EH (cell line): ENCODE measurements around the gene TVP23C.
A peak's percentile ranks its signal among the peaks of the same experiment; 100 is the strongest.

Experiments
- DNase-seq: peaks from one replicate; pipeline ENCODE4 v3.0.0-alpha.2; 2015; ENCODE audit warnings: low read depth

The TVP23C gene

DNA sequence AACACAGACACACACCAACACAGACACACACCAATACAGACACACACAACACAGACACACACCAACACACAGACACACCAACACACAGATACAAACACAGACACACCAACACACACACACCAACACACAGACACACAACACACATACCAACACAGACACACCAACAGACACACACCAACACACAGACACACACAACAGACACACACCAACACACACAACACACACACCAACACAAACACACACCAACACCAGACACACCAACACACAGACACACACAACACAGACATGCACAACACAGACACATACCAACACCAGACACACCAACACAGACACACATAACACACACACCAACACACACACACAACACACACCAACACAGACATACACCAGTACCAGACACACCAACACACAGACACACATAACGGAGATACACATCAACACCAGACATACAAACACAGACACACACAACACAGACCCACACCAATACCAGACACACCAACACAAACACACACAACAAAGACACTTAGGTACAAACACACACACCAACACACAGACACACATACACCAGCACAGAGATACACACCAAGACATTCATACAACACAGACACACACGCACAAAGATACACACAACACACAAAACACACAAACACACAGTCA, 98.1 kb downstream of the TVP23C start:
- no peak for DNase-seq

DNA sequence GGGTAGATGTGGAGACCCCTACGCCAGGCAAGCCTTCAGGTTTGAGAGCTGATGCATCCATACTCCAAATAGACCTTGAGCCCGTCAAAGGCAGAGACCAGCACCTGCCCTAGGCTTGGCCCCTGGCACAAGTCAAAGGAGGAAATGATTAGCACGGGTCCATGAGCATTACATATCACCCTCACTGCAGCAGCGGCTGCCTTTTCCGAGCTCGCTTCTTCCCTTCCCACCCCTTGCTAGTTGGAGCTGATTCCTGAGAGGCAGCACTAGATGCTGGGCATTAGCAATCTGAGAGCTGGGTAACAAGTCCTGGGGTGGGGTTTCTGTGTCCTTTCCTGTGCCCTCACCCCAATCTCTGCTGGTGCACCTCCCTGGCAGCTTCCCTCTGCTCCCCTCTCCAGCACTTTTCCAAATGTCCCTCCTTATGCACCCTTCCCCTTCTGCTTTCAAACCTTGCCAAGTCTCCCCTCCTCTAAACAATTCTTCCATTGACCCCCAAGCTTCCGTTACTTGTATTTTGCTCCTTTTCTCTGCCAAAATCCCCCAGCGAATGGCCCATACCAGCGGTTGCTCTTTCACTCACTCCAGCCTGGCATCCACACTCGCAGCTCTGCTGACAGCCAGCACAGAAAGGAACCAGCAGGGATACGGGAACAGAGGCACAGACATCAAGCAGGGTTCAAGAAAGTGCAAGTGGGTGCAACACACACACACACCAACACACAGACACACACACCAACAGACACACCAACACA, 98.9 kb downstream of the TVP23C start:
- no peak for DNase-seq

DNA sequence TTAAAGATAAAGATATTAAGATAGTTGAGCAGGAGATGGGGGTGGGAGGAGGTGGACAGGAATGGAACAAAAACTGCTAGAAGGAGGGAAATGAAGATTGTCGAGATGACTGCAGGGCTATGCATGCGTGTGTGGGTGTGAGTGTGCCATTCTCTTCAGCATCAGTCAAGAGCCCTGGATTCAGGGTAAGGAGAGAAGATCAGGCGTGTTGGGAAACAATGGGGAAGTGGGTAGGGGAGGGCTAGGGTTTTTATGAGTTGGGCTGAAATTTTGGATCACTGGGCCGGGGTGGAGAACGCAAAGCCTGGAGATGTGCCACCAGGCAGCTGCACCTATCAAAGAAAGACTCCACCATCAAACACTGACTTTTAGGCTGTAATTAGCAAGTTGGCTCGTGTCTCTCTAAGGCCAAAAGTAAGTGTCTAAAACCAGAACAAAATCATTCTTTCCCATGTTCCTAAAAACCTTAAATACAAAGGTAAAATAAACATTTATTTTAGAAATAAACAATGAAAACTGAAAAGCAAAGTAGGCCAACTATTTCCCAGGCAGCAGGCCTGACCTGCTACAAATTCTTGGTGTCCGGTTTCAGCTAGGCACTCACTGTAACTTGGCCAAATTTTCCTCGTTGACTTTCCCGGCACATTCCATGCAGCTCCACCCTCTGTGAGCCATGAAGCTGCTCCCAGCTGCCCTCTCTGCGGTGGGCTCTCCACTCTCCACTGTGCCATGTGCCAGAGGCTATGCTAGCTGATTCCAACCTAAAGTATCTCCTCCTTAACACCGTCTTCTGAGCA, 100.1 kb downstream of the TVP23C start:
- peak; percentile 93 for DNase-seq

DNA sequence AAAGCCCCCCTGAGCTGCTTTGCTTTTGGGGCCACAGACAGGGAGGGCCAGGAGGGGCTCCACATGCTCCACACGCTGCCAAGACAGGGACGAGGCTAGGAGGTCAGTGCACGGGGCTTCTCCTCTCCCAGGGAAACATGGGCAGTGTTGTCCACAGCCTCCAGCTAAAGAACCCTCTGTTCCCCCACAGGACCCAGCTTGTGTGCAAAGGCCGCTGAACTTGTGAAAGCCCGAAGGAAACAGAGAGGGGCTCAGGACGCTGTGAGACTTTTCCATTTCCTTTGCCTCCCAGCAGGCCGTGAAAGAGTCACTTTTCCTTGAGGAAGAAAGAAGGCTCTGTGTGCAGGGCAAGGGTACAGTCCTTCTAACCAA, 105.6 kb downstream of the TVP23C start:
- no peak for DNase-seq

DNA sequence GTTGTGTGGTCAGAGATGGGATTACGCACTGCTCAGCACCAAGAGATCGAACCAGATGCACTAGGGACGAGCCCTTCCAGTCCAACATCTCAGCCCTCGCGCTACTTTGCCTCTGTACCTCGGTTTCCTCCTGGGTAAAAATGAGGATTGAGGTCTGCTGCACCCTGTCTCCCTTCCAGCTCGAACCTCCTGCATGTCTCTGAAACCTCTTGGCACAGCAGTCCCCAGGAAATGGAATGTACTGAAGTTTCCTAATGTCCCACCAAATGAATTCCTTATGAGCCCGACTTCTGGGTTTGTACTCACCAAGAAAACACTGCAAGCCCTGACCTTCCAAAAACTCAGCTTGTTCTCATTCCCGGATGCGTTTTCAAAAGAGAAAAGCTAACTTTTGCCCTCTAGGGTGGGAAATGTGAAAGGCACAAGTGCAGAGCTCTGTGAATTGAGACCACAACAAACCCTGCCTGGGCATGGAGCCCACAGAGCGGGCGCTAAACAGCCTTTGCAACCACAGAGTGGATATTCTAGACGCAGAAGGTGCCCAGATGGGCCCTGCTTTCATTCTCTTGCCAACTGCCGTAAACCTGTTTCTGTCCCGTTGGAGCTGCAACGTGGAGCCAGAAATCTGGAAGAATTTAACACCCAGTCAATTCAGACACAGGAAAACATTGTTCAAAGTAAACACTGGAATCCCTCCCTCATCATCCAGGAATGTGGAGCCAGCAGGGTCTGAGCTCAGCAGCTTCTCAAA, 106.1 kb downstream of the TVP23C start:
- DNase-seq: peak; percentile 94

DNA sequence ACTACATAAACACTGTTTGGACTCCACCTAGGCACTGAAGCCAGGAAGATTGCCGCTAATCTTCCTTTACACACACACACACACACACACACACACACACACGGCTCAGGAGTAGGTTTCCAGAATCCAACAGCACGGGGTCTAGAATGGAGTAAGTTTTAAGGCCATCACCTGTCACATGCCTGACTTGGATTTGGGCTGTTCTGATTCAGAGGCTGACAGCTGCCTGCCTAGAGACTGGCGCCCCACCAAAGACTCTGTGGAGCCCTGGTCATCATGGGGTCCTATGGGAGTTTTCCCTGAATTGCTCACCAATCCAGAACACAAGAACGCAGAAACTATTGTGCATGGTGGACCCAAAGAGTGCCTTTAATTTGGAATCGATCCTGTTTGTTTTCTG, 106.8 kb downstream of the TVP23C start:
- no peak for DNase-seq

DNA sequence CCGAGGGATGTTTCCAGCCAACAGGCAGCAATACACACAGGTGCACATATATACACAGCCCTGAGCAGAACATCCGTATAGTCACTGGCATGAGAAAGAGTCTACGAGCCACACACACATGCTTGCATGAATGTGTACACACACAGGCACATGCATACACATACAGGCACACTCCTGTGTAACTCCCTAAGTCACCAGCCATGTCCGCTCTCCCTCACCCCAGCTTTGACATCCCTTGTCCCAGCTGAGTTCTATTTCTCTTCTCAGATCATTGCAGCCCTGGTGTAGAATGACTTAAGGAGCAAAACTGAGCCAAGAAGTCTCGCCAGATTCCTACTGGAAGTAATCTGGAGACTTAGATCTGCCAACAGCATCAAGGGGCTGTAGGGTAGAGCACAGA, 108.9 kb downstream of the TVP23C start:
- no peak for DNase-seq

DNA sequence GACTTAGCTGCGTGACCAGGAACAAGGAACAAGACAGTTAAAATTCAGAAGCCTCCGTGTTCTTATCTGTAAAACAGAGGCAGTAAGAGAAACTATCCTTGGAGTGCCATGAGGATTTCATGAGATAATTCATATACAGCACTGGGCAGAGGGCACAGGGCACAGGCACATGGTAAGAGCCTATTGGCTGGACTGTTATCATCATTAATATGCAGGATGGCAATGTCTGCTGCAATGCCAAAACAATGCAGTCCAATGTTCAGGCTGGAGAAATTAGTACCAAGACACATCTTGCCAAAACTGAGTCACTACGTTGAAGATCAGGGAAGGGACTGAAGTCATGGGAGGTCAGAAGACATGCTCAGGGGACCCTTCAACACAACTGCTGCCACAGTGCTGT, 109.5 kb downstream of the TVP23C start:
- DNase-seq: no peak

DNA sequence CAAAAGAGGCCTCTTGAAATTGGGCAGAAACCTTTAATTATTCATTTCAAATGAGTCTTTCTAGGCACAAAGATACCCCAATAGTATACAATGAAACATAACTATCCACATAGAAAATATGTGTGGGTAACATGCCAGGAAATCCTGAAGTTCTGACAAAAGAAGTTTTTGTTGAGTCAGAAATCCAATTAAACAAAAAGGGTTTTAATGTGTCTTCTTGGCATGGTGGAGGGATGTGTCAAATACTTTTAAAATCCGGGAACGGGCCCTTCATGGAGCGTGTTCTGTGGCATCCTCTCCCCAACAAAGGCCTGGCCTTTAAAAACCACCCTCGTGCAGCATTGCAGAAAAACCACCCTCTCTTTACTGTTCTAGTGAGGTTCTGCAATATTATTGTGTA, 110.0 kb downstream of the TVP23C start:
- peak; percentile 86 for DNase-seq

DNA sequence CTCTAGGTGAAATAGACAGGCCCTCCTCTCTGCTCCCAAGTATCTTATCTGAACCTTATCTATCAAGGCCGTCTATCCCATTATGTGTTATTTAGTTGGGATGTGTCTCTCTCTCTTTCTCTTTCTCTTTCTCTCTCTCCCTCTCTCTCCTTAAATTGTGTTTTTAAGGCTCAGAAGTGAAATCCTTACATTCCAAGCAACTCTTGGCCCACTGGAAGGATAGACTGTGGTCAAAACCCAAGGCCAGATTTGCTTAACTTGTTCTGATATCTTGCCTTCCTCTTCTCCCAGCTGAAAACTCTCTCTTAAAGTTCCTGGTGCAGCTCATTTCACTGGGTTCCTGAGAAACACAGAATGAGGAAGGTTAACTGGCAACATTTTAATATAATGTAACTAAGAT, 110.5 kb downstream of the TVP23C start:
- DNase-seq: peak; percentile 59
